ENCODE results near the gene SPIRE2. TPM values are rescaled to one million over a fixed set of nuclear protein-coding genes. Genes with fewer than 3 reads are reported as not detected.

Gene SPIRE2
- total and polyA plus RNA-seq, 2 of the 13 experiments (the other 11 are each of a cell fraction or from before 2014, with no cell fraction given), result 13.3 to 37.5 TPM

DNA sequence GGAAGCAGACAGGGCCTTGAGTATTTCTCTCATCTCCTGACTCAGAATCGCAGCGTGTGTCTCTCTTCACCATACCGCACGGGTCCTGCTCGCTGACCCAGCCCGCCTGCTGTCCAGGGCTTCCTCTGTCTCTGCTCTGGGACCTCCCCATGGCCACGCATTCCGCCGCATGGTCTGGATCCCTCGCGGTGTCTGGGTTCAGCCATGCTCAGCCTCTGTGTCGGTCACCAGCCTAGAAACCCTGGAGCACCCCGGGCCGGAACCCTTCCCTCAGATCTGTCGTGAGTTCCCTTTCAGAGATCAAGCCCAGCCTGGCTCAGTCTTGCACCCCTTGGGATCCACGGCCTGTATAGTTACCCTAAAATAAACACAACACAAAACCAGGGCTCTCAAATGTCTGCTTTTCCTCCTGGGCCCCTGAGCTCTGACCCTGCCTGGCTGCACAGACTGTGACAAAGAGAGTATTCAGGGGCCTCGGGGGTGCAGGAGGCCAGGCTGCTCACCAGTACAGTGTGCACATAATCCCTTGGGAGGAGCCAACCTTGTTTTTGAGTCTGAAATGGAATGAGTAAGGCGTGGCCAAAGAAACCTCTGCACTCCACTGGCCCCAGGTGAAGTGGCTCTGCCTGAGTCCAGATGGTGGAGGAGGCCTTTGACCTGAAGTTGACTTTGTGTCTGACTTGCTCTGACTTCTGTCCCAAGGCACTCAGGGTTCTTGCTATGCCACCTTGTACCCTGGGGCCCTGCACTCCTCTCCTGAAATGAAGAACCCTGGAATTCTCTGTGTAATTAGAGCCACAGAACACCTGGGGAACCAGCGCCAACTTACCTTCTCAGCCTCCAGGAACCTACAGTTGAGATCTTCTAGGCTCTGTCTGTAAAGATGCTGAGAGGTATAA is 5.8 kb upstream of the SPIRE2 start (continued):
- TF ChIP-seq ZNF367 (CRISPR knock-in tag; IDR thresholded peaks at IDR 0.05; ENCODE audit: borderline replicate concordance) (no peak), SNRNP70 (IDR thresholded peaks at IDR 0.05; ENCODE audit: low read depth, low read length) (no peak), TCF12 (IDR thresholded peaks at IDR 0.05) (no peak), TCF12 (CRISPR knock-in tag; IDR thresholded peaks at IDR 0.05) (peak; percentile 81; the same call in 1 of the 2 replicates), CREM (IDR thresholded peaks at IDR 0.05) (peak; percentile 83), CREM (CRISPR knock-in tag; IDR thresholded peaks at IDR 0.05) (no peak), RCOR2 (CRISPR knock-in tag; IDR thresholded peaks at IDR 0.05) (peak; percentile 94), ZNF772 (CRISPR knock-in tag; IDR thresholded peaks at IDR 0.05) (peak; percentile 93), SYNCRIP (IDR thresholded peaks at IDR 0.05; ENCODE audit: insufficient read depth, low read depth, low read length) (no peak), SPEN (CRISPR knock-in tag; IDR thresholded peaks at IDR 0.05; ENCODE audit: low read depth) (peak; percentile 96; the same call in 1 of the 2 replicates), HNF4A (CRISPR knock-in tag; IDR thresholded peaks at IDR 0.05) (peak; percentile 95), ZNF761 (CRISPR knock-in tag; conservative IDR thresholded peaks at IDR 0.05) (peak; percentile 41; the same call in 1 of the 2 replicates), HBP1 (CRISPR knock-in tag; IDR thresholded peaks at IDR 0.05; ENCODE audit: low read depth) (peak; percentile 91; the same call in 1 of the 2 replicates), SIX1 (CRISPR knock-in tag; IDR thresholded peaks at IDR 0.05; ENCODE audit: borderline replicate concordance) (peak; percentile 98), ZNF383 (CRISPR knock-in tag; IDR thresholded peaks at IDR 0.05; ENCODE audit: borderline replicate concordance) (no peak), HOXA3 (CRISPR knock-in tag; IDR thresholded peaks at IDR 0.05) (peak; percentile 86), ZBTB14 (CRISPR knock-in tag; IDR thresholded peaks at IDR 0.05) (no peak), HMG20B (CRISPR knock-in tag; conservative IDR thresholded peaks at IDR 0.05) (peak; percentile 96), ZNF75D (CRISPR knock-in tag; IDR thresholded peaks at IDR 0.05; ENCODE audit: borderline replicate concordance) (no peak), ZIK1 (CRISPR knock-in tag; IDR thresholded peaks at IDR 0.05; ENCODE audit: borderline replicate concordance, low read depth) (peak; percentile 92), ZNF629 (CRISPR knock-in tag; conservative IDR thresholded peaks at IDR 0.05) (0 out of 2 replicates have a peak, but pooled peaks have one; percentile 4), BCL6 (CRISPR knock-in tag; IDR thresholded peaks at IDR 0.05) (peak; percentile 85), RBM39 (IDR thresholded peaks at IDR 0.05; ENCODE audit: low read depth, low read length, poor library complexity, severe bottlenecking) (no peak), RFXAP (CRISPR knock-in tag; IDR thresholded peaks at IDR 0.05; ENCODE audit: borderline replicate concordance) (peak; percentile 81; the same call in 1 of the 2 replicates), TEF (CRISPR knock-in tag; IDR thresholded peaks at IDR 0.05) (peak; percentile 56; the same call in 1 of the 2 replicates)
- TF ChIP-seq, protein P1, sequence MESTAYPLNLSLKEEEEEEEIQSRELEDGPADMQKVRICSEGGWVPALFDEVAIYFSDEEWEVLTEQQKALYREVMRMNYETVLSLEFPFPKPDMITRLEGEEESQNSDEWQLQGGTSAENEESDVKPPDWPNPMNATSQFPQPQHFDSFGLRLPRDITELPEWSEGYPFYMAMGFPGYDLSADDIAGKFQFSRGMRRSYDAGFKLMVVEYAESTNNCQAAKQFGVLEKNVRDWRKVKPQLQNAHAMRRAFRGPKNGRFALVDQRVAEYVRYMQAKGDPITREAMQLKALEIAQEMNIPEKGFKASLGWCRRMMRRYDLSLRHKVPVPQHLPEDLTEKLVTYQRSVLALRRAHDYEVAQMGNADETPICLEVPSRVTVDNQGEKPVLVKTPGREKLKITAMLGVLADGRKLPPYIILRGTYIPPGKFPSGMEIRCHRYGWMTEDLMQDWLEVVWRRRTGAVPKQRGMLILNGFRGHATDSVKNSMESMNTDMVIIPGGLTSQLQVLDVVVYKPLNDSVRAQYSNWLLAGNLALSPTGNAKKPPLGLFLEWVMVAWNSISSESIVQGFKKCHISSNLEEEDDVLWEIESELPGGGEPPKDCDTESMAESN (CRISPR knock-in tag; conservative IDR thresholded peaks at IDR 0.05), result peak; percentile 61; the same call in 1 of the 2 replicates

Data from HepG2 (cell line).